D721Med (cell line): ENCODE results near the gene ZFYVE19.

Experiments used
- DNase-seq: peaks from one replicate; pipeline ENCODE4 v3.0.0; 2011; ENCODE audit warnings: low spot score; ENCODE audit not compliant: insufficient read length
- FAIRE-seq: peaks from 2 replicates; lab custom pipeline; 2011; peaks lifted over from hg19 to GRCh38; lab: Jason Lieb, UNC
- TF ChIP-seq, protein P1 (sequence below): IDR thresholded peaks from 2 replicates; pipeline ENCODE4 v1.5.1; 2012; ENCODE audit warnings: mild to moderate bottlenecking, control low read depth; ENCODE audit not compliant: insufficient read depth; ENCODE audit errors: missing control alignments

The ZFYVE19 gene

DNA sequence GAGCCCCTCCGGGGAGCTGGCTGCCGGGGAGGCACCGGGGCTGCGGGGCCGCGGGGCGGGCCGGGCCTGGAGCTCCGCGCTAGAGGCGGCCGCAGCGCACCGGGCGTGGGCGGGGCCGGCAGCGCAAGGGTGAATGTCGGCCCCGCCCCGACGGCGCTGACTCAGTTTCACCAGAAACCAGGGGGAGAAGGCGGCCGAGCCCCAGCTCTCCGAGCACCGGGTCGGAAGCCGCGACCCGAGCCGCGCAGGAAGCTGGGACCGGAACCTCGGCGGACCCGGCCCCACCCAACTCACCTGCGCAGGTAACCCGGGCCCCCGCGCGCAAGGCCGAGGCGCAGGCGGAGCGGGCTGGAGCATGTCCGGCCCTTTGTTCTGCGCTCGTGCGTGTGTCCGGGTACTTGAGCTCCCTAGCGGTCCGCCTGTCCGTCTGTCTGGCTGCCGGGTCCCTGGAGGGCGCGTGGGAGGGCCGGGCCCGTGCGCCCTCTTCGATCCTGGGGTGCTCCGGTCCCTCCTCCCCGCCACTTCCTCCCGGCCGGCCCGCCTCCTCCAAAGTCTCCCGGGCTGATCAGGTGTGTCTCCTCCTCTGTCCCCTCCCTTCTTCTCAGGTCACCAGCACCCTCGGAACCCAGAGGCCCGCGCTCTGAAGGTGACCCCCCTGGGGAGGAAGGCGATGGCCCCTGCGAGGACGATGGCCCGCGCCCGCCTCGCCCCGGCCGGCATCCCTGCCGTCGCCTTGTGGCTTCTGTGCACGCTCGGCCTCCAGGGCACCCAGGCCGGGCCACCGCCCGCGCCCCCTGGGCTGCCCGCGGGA is 37.2 kb downstream of the ZFYVE19 start, which contains the start of gene SPINT1:
TSS of gene SPINT1 (plus strand) at position 164 of the 811 bp plus-strand sequence. CDS start at position 671, 507 bp downstream.
- TF ChIP-seq, protein P1, sequence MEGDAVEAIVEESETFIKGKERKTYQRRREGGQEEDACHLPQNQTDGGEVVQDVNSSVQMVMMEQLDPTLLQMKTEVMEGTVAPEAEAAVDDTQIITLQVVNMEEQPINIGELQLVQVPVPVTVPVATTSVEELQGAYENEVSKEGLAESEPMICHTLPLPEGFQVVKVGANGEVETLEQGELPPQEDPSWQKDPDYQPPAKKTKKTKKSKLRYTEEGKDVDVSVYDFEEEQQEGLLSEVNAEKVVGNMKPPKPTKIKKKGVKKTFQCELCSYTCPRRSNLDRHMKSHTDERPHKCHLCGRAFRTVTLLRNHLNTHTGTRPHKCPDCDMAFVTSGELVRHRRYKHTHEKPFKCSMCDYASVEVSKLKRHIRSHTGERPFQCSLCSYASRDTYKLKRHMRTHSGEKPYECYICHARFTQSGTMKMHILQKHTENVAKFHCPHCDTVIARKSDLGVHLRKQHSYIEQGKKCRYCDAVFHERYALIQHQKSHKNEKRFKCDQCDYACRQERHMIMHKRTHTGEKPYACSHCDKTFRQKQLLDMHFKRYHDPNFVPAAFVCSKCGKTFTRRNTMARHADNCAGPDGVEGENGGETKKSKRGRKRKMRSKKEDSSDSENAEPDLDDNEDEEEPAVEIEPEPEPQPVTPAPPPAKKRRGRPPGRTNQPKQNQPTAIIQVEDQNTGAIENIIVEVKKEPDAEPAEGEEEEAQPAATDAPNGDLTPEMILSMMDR: no peak
- DNase-seq: no peak
- FAIRE-seq: no peak

DNA sequence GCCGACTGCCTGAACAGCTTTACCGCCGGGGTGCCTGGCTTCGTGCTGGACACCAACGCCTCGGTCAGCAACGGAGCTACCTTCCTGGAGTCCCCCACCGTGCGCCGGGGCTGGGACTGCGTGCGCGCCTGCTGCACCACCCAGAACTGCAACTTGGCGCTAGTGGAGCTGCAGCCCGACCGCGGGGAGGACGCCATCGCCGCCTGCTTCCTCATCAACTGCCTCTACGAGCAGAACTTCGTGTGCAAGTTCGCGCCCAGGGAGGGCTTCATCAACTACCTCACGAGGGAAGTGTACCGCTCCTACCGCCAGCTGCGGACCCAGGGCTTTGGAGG is 37.8 kb downstream of the ZFYVE19 start:
- no peak for FAIRE-seq
- no peak for DNase-seq

DNA sequence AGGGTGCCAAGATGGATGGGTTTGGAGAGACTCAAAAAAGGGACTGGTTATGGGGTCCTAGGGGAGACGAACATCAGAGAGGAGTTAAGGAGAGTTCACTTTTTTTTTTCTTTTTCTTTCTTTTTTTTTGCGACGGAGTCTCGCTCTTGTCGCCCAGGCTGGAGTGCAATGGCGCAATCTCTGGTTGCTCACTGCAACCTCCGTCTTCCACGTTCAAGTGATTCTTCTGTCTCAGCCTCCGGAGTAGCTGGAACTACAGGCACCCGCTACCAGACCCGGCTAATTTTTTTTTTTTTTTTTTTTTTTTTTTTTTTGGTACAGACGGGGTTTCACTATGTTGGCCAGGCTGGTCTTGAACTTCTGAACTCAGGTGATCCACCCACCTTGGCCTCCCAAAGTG is 38.1 kb downstream of the ZFYVE19 start:
- DNase-seq: no peak
- FAIRE-seq: no peak
- TF ChIP-seq, protein P1: no peak

More for the DNA sequence above, 37.8 kb downstream of the ZFYVE19 start:
- TF ChIP-seq, protein P1: no peak

DNA sequence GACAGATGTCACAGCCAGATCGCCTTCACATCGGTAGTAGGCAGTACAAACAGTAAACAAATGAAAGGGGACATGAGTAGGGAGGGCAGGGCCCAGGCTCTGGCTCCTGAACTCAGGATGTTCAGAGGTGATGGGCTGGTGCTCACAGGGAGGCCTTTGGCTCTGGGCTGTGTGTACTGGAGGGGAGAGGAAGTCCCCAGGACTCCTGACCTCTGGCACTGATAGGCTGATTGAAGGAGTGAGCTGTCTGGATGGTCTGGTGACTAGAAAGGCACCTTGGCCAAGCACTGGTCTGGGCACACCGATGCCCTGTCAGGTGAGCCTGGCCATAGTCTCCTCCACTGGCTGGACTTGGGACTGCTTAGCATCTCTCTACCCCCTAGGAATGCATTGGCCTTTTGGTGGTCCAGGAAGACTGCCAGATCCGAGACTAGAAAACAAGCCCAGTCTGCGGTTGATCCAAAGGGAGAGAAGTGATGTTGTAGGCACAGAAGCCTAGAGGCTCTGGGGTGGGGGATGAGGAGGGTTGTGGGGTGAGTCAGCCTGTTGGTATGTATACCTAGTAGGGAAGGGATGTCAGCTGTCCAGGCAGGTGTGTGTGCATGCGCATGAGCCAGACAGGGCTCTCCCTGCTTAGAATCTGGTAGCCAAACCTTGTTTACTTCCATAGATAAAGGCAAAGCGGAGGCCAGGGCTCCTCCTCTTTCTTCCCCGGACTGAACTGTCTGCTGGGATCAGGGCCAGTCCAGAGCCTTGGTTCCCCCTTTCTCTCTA is 38.8 kb downstream of the ZFYVE19 start:
- no peak for DNase-seq
- FAIRE-seq: no peak
- TF ChIP-seq, protein P1: no peak

DNA sequence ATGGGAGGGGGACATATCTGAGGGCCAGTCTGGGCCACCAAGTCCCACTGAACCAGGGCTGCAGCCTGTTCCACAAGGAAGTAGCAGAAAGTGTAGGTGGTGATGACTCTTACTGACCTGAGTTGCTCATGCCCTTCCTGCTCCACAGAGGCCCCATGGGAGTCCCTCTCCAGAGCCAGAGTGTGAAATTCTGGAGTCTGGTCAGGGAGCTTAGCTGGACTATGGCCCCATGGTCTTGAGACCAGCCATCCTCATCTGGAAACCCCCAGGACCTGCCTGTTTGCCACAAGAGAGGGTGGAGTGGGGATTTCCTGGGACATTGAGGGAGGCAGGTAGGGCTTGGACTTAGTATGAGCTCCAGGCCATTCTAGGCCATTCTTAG is 39.9 kb downstream of the ZFYVE19 start:
- DNase-seq: no peak
- no peak for FAIRE-seq
- TF ChIP-seq, protein P1: no peak

DNA sequence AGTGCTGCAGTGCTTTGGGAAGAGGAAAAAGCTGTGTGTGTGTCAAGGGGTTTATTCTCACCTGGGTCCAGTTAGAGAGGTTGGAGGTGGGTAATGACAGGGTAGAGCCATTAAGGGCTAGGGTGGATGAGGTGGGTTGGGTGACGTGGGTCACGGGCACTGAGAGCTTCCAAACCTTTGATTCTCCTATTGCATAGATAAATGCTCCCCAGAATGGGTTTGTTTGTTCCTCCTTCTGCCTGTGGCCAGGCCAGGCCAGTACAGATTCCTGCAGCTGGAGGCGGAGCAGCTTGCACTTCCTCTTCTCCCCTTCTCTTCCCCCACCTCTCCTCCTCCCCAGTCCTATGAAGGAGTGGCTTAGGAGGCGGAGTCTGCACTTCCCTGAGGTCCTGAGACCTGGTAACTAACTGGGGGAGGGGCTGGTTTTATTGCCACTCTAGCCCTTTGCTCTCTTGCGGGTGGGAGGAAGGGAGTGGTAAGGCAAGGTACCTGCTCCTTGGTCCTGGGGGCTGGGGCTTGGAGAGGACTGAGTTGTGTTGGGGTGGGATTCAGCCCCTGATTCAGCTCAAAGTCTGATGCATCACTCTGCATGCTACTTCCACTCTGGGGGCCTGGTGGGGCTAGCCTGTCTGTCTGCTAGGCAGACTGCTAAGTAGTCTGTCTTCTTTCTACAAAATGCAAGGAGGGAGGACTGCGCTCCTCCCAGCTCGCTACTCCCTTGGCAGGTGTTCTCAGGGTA is 40.5 kb downstream of the ZFYVE19 start:
- no peak for DNase-seq
- FAIRE-seq: no peak
- TF ChIP-seq, protein P1: no peak
